HG02759 (cell line): ENCODE results near the gene MT4.

Experiments used
- ATAC-seq: cut with Tn5 transposase; IDR thresholded peaks from one replicate; pipeline ENCODE4 v1.9.1; 2021; ENCODE audit warnings: mild to moderate bottlenecking, moderate library complexity; ENCODE audit not compliant: unreplicated experiment

MT4 gene

GRCh38 chr16:56564793-56565477 is at the start of gene MT4:
MT4 (plus strand) TSS chr16:56565073; CDS start chr16:56565129, 56 bp downstream.
- ATAC-seq, result no peak

- ATAC-seq, result no peak
Measured at GRCh38 chr16:56515665-56516064, 49.2 kb upstream of the MT4 start.

- no peak for ATAC-seq
Measured at GRCh38 chr16:56517206-56517605, 47.7 kb upstream of the MT4 start.

GRCh38 chr16:56518425-56518824 is 46.4 kb upstream of the MT4 start:
- ATAC-seq, result no peak

GRCh38 chr16:56519459-56520250 is 45.2 kb upstream of the MT4 start, which contains the start of gene BBS2:
BBS2 (minus strand) TSS chr16:56520024; CDS start chr16:56519862, 162 bp downstream.
- ATAC-seq, result peak; percentile 93

GRCh38 chr16:56520251-56520577 is 44.7 kb upstream of the MT4 start:
- no peak for ATAC-seq

- ATAC-seq, result no peak
Measured at GRCh38 chr16:56525236-56525635, 39.6 kb upstream of the MT4 start.

GRCh38 chr16:56530872-56531271 is 34.0 kb upstream of the MT4 start:
- no peak for ATAC-seq

- no peak for ATAC-seq
Measured at GRCh38 chr16:56532714-56533113, 32.2 kb upstream of the MT4 start.

GRCh38 chr16:56534847-56535383 is 30.0 kb upstream of the MT4 start:
- ATAC-seq, result no peak

GRCh38 chr16:56538331-56538730 is 26.5 kb upstream of the MT4 start:
- no peak for ATAC-seq

GRCh38 chr16:56539656-56540055 is 25.2 kb upstream of the MT4 start:
- no peak for ATAC-seq

GRCh38 chr16:56542039-56542438 is 22.8 kb upstream of the MT4 start:
- ATAC-seq, result no peak

GRCh38 chr16:56547120-56547948 is 17.5 kb upstream of the MT4 start:
- ATAC-seq, result no peak

- ATAC-seq, result no peak
Measured at GRCh38 chr16:56547949-56548567, 16.8 kb upstream of the MT4 start.

GRCh38 chr16:56549161-56549560 is 15.7 kb upstream of the MT4 start:
- no peak for ATAC-seq

GRCh38 chr16:56549744-56550385 is 15.0 kb upstream of the MT4 start:
- no peak for ATAC-seq

GRCh38 chr16:56551796-56552738 is 12.8 kb upstream of the MT4 start:
- ATAC-seq, result no peak

- no peak for ATAC-seq
Measured at GRCh38 chr16:56554441-56554840, 10.4 kb upstream of the MT4 start.
